Amniotic stem cell (primary cell): ENCODE data around the gene ITPR1.
"Not testable (repeated sequence)": the region's sequence is repeated elsewhere in the genome, so short reads cannot be mapped to it uniquely, and the experiment has no call there.

Source experiments
- DNase-seq: peaks from one replicate; lab custom pipeline; 2025; lab: John Stamatoyannopoulos, UW

The ITPR1 gene

DNA sequence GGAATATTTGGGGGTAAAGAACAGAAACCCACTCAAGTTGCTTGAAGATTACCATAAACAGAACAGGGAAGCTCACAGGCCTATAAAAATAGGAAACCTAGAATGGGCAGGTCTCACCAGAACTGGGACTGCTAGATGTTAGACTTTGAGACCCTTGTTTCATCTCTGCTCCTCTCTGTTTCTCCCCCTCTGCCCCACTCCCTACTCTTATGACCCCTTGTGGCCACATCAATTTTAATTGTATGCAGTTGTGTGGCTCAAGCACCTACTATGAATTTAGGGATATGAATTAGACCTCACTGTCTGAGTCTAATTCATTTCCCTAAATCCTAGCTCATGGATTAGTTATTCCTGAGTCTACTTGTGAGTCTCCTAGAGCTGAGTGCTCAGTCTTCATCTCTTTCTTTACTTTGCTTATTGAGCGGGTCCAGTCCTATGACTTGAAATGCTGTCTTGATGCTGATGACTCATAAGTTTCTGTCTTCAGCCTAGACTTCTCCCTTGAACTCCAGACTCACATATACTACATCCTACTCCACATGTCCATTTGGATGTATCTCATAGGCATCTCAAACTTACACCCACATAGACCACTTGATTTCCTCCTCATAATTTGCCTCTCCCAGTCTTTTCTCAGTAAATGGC is 78.7 kb downstream of the ITPR1 start:
- DNase-seq, result no peak

DNA sequence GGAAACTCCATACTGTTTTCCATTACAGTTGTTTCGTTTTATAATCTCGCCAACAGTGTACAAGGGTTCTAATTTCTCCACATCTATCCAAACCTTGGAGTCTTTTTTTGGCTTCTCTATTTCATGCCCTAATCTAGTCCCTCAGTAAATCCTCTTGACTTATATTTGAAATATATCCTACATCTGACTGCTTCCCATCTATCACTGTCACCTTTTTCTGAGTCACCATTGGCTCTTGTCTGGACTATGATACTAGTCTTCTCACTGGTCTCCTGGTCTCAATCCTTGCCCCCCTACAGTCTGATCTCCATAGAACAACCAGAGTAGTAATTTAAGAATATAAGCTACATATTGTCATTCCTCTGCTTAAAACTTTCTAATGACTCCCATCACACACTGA is 80.0 kb downstream of the ITPR1 start:
- DNase-seq, result no peak

DNA sequence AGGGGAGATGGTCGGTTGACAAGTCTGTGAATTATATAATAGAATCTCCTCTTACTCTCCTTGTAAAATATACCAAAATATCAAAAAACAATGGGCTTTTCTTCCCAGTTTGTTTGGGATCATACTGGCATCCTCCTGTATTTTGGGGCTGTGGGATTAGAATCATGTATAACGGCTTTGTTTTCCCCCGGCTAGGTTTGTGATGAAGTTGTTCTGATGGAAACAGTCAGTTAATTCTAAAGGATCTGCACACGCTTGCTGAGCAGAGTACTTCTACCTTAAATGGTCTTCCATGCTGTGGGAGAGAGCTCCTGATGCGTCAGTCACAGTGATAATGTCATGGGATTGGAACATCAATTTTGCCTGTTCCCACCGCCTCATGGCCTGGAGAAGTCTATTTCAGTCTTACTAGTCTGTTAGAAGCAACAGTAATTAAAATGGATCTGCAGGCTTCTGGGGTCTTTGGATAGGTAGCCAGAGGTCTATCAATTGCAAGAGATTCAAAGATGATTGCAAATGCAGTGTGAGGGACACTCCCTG is 81.3 kb downstream of the ITPR1 start:
- no peak for DNase-seq

DNA sequence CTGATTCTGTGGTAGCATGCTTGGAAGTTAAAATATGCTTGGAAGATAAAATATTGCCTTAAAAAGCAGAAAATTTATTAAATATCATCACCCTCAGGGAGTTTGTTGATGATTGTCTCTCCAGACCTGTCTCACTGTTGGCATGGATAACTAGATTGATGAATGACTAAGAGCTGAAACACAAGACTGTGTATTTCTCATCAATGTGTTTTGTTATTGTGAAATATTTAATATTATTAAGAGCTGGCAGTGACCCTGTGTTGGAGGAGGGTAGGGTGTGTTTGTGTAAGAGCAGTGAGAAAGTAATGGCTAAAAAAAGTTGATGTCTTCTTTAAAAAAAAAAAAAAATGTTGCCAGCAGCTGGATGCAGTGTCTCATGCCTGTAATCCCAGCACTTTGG is 82.2 kb downstream of the ITPR1 start:
- no peak for DNase-seq

DNA sequence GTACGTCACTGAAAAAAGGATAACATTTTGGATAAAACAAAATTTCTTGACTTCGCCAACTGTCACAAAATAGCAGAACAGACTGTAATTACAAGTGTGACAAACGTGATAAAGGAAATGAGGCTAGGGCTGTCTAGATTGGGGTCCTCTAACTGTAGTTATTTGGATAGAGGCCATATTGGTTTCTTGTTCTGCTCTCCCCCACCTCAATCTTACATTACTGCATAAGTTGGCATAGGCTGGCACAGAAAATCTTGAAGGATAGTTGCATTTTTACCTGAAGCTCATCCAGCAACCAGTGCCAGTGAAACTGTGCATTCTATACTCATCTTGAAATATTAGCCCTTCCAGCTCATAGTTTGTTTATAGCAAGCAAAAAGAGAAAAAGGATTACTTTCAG is 84.6 kb downstream of the ITPR1 start:
- no peak for DNase-seq

DNA sequence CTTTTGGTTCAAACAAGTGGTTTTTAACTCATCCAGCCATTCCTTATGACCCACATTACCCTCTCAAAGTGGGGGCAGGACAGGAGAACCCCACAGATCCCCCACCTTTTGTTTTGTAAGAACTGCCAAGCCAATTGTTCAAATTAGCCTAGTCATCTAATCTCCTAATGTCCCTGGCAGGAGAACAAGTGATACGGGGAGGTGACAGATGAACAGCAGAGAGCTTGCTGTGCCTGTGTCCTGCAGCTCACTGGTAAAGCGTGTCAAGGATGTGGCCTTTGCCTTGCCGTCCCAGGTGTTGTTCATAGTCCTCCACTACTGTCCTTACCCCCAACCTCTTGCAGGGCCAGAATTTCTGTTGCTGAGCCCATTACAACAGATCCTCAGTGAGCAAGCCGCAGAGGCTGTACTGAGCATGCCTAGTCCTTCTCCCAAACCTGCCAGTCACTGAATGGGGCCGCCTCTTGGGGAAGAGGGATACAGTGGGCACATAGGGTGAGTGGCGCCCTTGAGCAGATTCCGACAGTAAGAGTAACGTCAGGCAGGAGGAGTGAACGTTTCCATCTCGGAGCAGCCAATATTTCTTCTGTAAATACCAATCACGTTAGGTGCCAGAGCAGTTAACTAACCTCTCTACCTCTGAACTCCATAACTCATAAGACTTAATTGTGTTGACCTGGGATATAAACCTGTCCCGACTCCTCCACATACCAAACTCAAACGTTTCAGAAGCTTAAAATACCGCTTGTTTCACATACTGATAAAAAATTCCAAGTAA is 87.4 kb downstream of the ITPR1 start:
- no peak for DNase-seq

DNA sequence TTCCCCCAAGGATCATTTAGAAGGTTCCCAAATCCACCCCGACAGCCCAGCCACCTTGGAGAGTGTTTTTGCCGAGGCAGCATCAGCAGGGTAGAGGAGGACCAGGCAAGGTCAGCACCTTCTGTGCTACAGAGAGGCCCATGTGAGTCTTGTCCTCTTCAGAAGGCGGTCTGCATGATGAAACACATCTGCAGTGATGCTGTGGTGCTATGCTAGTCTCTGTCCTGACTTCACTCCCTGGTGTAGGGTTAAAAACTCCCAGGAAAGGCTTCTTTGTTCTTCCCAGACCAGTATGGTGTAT is 87.9 kb downstream of the ITPR1 start:
- DNase-seq, result no peak

DNA sequence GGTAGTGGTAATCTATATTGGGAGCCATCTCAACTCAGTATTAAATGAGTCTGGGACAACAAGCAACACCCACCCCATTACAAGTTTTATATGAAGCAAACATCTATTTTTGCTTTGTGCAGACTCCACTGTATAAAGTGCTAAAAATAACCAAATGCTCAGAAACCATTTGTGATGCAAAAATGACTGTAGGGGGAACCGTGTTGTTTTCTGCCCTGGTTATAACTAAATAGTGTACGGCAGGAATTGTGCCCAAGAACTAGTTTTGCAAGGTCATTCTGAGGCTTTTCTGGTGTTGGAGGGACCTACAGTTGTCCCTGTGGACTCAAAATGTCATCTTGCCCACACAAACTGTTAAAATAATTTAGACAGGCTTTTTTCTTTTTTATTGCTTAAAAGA is 88.3 kb downstream of the ITPR1 start:
- no peak for DNase-seq

DNA sequence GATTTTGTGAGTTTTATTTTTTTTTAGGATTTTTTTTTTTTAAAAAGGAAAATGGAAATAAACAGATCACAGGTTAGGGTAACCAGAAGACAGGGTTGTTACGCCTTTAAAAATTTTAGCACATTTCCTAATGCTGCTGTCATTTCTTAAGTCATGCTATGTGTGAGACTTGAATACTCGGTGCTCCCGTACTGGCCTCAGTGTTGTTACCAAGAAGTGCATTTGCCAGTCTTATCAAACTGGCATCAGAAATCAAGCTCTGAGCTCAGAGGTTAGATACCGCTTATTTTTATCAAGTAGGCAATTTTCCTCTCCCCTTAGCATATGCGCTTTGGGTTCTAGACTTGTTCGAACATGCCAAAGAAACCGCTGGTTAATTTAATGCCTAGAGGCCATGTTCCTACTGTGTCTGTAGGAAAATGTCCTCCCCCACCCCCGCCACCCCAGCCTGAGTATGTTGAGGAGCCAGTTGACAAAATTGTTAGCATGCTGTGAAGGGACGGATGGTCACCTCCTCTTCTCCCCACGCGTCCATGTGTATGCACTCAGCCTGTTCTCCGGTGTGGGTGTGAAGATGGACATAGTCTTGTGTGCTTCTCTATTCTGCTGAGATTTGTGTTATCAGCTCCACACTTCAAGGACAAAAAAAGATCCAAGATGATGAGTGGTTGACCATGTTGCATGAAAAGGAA is 88.9 kb downstream of the ITPR1 start:
- no peak for DNase-seq

DNA sequence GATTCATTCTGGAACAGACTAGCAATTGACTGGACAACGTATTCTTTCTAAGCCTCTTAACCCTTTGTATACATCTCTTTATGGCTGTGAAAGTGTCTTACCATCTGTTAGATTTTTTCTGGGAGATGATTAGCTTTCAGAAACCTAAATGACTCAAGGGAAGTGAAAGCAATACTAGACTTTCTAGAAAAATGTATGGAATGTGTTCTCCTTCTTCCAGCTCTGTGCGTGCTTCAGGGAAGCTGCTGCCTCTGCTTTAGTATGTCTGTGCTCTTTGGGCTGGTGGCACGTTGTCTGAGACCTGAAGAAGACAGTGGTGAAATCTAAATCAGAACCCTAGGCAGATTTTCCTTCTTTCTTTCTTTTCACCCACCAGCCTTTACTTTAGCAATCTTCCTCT is 89.5 kb downstream of the ITPR1 start:
- DNase-seq, result no peak

DNA sequence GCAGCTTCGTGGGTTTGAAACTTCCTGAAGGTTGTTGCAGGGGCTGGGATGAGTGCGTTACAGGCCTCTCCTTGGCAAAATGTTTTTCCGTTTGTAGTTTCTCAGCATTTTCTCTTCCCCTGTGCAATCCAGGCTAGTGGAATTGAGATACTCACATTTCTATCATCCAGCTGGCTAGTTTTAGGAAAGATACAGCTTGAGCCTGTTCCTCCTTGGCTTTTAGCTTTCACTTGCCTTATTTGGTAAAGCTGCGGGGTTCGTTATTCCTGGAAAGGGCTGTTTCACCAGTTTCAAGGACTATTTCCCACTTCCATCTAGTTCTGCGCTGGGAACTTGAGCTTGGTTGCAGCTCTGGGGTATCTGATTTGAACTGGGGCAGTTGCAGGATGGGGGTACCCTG is 90.3 kb downstream of the ITPR1 start:
- DNase-seq, result no peak

DNA sequence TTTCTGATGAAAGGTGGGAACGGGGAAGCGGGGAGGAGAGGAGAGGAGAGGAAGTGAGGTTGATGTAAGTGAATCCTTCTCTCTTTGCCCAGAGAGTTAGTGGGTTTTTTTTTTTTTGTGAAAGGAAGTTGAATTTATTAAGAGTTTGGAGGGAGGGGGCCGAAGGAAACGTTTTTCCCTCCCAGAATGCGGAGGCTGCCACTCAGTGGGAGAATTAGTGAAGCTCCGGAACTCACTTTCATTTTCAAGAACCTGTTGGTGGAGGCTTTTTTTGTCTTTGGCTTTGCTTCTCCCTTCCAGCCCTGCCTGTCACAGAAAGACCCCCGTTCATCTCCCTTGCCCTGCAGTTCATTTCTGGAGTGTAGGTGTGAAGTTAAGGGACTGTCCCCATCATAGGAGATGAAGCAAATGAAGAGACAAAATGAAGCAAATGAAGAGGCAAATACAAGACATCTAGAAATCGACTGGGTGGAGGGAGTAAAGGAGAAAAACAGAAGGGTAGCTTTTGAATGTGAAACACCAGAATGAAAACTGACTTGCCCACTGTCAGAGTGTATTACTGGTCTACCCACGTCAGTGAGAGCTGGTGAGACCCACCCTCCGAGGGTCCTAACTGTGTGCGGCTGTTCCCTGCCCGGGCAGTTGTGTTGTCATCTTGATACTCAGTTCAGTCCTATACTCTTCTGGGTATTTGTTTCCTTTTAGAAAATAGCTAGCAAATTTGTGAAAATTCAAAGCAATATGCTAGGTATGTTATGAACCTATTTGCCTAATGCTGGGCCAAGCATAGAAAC is 91.5 kb downstream of the ITPR1 start:
- DNase-seq, result no peak

DNA sequence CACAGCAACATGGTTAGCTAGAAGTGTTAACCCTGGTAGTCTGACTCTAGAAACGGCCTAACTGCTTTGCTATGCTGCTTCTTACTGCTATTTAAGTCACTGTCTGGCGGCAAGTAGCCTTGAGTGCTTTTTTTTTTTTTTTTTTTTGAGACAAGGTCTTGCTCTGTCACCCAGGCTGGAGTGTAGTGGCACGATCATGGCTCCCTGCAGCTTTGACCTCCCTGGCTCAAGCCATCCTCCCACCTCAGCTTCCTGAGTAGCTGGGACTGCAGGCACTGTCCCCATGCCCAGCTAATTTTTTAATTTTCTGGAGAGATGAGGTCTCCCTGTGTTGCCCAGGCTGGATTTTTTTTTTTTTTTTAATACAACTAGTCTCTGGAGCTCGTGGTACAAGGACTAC is 93.2 kb downstream of the ITPR1 start:
- DNase-seq, result no peak

DNA sequence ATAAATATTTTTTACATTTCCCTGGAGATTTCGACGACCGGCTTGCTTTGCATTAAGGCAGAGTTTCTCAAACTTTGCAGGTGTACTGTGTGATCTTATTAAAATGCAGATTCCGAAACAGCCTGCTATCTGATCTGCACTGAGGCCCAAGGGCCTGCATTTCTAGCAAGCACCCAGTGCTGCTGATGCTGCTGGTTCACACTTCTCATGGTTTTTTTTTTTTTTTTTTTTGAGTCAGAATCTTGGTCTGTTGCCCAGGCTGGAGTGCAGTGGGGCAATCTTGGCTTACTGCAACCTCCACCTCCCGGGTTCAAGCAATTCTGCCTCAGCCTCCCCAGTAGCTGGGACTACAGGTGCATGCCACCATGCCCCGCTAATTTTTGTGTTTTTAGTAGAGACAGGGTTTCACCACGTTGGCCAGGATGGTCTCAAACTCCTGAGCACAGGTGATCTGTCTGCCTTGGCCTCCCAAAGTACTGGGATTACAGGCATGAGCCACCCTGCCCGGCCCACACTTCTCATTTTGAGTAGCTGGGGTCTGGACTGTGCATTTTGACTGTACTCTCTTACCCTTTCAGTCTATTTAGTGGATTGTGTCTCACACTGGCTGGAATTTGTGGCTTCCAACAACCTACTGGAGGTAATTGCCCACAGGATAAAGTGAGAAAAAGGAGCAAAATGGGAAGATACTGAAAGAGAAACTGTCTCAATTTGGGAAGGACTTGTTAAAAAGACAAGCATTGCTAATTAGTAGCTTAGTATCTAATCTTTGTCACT is 94.1 kb downstream of the ITPR1 start:
- DNase-seq, result no peak

DNA sequence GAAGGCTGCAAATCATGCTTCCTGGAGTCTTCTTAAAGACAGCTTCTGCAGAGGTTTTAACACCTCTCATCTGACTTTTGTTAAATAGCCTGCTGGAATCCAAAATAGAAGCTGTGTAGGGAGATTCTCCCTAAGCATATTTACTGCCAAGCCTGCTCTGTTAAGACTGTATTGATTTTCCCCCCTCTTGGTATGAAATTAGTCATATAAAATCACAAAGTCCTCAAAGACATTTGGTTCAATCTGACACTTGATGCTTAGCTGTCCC is 94.6 kb downstream of the ITPR1 start:
- DNase-seq, result no peak

DNA sequence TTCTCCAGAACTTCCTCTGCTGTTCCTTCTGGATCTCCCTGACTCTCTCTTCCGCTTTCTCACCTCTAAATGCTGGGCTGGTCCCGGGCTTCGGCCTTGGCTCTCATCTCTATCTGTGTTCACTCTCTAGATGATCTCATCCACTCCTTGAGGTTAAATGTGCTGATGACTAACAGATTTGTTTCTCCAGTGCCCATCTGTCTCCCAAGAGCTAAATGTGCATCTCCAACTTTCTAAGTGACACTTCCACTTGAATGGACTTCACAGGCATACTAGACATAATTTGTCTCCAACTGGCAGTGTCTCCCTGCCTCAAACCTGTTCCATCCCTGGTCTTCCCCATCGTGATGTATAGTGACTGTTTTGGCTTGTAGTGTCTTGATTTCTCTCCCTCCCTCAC is 95.3 kb downstream of the ITPR1 start:
- no peak for DNase-seq

DNA sequence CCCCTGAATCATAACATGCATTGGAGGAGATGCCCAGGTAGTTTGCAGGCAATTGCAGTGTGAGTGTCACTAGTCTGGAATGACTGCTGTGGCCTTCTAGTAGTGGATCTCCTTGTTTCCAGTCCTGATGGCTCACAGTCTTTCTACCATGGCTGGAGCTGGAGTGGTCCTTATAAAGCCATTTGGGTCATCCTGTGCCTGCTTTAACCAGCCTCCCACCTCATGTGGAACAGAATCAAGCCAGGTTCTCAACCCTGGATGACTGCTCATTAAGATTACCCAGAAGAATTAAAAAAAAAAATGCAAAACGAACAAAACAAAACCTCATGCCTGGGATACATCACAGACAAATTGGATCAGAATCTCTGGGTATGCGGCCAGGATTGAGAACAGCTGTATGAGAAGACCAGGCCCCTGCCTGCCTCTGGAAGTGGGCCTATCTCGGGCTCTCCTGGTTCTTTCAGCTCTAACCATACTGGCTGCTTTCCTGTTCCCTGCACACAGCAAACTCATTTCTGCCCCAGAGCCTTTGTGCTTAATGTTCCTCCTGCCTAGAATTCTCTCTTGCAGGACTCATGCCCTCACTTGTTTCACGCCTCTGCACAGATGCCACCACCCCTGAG is 96.4 kb downstream of the ITPR1 start:
- DNase-seq, result no peak

DNA sequence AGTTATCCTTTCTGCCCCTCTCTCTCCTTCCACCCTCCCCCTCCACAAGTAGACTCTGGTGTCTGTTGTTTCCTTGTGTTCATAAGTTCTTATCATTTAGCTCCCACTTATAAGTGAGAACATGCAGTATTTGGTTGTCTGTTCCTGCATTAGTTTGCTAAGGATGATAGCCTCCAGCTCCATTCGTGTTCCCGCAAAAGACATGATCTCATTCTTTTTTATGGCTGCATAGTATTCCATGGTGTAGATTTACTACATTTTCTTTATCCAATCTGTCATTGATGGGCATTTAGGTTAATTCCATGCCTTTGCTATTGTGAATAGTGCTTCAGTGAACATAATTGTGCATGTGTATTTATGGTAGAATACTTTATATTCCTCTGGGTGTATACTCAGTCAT is 97.7 kb downstream of the ITPR1 start:
- DNase-seq, result not testable (repeated sequence)

DNA sequence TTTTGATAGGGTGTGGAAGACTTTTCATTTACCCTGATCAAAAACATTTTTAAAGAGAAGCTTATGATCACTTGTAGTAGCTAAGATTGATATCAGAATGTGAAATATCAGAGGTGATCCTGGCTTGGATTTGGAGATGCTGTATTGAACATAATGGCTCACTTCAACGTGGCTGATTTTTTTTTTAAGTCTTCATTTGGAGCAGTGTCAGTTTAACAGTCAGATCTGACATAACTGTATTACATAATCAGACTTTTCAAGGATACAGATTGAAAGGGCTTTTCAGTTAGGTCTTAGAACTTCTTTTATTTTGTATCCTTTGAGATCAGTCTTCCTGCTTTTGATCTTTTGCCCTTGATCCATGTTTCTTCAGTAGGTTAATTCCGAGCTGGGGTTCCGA is 98.5 kb downstream of the ITPR1 start:
- DNase-seq, result no peak

DNA sequence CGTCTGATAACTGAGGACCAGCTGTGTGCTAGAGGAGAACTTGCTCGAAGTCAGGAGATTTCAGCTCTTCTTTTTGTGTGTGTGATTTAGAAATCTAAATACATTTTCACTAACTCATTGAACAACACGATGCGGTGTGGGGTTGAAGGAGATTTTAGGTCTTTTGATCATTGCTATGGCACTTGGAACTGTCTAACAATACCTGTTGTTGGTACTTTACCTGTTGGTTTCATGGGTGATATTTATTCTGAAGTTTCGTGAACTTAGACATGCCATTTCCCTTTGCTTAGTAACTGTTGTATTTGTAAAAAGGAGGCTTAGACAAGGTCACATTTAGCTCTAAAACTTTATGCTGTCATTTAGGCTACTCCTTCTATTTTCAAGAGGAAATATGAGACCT is 99.9 kb downstream of the ITPR1 start:
- DNase-seq, result no peak

DNA sequence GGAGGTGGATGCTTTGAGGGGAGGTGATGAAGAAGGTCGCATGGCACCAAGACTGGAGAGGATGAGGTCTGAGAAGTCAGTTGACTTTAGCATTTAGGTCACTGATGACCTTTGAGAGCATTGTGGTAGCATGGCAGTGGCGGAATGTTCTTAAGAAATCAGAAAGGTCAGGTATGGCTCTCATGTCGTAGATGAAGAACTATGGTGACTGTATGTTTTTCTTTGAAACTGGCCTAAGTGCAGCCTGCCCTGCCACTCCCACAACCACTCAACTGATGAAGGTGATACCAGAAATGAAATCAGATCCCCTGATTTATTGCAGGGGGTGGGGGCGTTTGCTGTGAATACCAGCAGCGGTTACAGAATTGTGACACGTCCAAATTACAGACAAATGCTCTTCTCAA is 102.6 kb downstream of the ITPR1 start:
- no peak for DNase-seq

DNA sequence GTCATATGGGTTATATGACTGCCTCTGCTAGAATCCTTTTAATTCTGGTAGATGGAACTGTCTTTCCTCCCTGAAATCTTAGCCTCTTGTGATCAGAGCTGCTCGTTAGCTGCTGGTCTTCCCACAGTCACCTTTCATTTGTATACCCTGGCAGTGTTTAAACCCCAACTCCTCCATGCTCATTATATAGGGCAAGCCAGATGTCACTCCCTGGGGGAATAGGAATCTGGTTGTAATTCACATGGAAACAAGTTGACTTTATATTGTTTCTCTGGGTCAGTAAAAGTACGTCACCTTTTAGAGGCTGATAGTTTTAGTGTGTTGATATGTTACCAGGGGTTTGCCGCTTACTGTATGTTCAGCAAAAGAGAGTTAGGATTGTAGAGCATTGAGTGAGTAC is 103.5 kb downstream of the ITPR1 start:
- no peak for DNase-seq
